Measurements from ENCODE around the gene NCOA4.
"Not testable (repeated sequence)": the region's sequence is repeated elsewhere in the genome, so short reads cannot be mapped to it uniquely, and the experiment has no call there.

NCOA4 gene

DNA sequence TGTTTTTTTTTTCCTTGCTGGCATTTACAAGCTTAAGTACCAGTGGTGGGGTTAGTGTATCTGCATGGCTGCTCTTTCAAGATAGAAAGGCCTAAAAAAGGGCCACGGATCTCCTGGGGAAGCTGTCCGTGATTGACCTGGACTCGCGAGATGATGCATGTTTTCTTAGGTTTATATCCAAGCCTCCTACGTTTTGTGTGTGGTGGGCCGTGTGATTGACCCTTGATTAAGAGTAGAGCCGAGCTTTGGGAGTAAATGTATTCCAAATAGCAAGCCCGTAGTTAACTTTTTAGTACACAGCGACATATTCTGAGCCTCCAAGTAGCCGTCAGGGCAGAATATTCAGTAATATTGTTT is 57.6 kb downstream of the NCOA4 start:
- H3K36me3 ChIP-seq (ENCODE audit: control insufficient read depth, insufficient read depth, low read length); H3K9me3 ChIP-seq (ENCODE audit: control insufficient read depth, low read length); H3K4me1 ChIP-seq; H3K9ac ChIP-seq; H3K27me3 ChIP-seq (ENCODE audit: control insufficient read depth, insufficient read depth, low read length): not testable (repeated sequence)
- H3K4me2 ChIP-seq (ENCODE audit: low read length) = peak overlapping the region; percentile 74
- peak overlapping the region; percentile 83 for H2AFZ ChIP-seq
- H3K4me3 ChIP-seq (ENCODE audit: low read depth, low read length) = peak overlapping the region; percentile 69
- peak overlapping the region; percentile 49 for H3K27ac ChIP-seq
- H3K79me2 ChIP-seq = peaks cover 32% of the 10 kb centered on the region

DNA sequence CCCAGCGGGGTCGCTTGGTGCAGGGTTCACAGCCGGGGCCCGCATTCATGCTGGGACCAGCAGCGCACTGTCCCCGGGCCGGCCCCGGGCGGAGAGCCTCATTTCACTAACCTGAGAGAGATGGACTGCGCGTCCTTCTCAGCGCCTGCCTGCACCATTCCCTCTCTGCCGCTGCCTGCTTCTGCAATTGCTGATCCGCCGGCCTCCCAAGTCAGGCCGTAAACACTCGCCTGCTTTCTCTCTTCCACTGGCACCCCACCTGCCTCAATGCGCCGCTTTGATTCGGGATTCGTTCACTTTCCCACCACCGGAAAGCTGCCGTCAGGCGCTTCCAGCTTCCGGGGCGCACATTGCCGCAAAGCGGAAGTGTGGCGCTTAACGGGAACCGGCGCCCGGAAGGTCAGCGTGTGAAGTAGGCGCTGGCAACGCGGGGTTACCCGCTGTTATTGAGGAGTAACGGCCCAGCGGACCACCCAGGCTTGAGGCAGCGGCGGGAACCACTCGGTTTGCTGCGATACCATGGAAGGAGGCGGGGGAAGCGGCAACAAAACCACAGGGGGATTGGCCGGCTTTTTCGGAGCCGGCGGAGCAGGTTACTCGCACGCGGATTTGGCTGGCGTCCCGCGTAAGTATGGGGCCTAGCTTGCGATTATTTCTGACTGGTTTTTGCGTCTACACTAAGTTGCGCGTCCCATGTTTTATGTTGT is 58.2 kb downstream of the NCOA4 start, which contains the start of gene TIMM23:
Gene TIMM23 (plus strand): TSS at position 384 of the 707 bp plus-strand sequence. CDS start 136 bp downstream, at position 520.
- Histone ChIP-seq H3K4me3 (ENCODE audit: low read depth, low read length) (peak within 1 kb of the TSS; percentile 69), H2AFZ (peak within 1 kb of the TSS; percentile 83), H3K9ac (peak within 1 kb of the TSS; percentile 1), H3K79me2 (peaks cover 33% of the 10 kb centered on the region), H3K4me2 (ENCODE audit: low read length) (peak within 1 kb of the TSS; percentile 74), H3K27ac (peak within 1 kb of the TSS; percentile 49)
- not testable (repeated sequence) for H3K9me3 ChIP-seq (ENCODE audit: control insufficient read depth, low read length); H3K27me3 ChIP-seq (ENCODE audit: control insufficient read depth, insufficient read depth, low read length); H3K36me3 ChIP-seq (ENCODE audit: control insufficient read depth, insufficient read depth, low read length); H3K4me1 ChIP-seq

DNA sequence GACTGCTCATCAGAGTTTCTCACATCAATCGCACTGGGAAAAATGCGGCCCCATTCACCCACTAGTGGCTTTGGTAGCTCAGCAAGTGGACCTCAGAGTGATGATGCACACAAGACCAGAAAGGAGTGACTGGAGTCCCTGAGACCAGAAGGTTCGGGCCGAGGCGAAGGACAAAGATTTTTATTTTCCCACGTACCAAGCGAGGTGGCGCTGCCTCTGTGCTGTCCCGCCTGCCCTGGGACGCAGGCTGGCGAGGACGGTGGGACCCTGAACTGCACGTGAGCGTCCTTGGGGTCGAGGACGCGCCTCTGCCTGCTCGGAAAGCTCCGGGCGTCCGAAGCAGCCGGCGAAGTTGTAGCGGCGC is 58.7 kb downstream of the NCOA4 start:
- Histone ChIP-seq H3K79me2 (peaks cover 33% of the 10 kb centered on the region), H3K4me2 (ENCODE audit: low read length) (peak overlapping the region; percentile 60), H3K4me3 (ENCODE audit: low read depth, low read length) (peak overlapping the region; percentile 69), H3K9ac (peak overlapping the region; percentile 1), H3K27ac (peak overlapping the region; percentile 49), H2AFZ (peak overlapping the region; percentile 83)
- H3K4me1 ChIP-seq; H3K27me3 ChIP-seq (ENCODE audit: control insufficient read depth, insufficient read depth, low read length); H3K9me3 ChIP-seq (ENCODE audit: control insufficient read depth, low read length); H3K36me3 ChIP-seq (ENCODE audit: control insufficient read depth, insufficient read depth, low read length): not testable (repeated sequence)

DNA sequence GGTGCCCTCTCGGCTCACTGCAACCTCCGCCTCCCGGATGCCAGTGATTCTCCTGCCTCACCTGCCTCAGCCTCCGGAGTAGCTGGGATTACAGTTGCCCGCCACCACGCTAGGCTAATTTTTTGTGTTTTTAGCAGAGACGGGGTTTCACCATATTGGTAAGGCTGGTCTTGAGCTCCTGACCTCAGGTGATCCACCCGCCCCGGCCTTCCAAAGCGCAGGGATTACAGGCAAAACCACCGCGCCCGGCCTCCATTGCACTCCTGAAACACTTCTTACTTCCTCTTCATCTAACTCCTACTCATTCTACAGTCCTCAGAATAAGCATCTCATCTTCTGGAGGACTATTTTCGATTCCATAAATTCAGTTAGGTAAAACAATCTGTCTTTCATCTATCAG is 59.4 kb downstream of the NCOA4 start:
- H3K4me3 ChIP-seq (ENCODE audit: low read depth, low read length); H3K9ac ChIP-seq; H3K9me3 ChIP-seq (ENCODE audit: control insufficient read depth, low read length); H3K27ac ChIP-seq; H3K4me1 ChIP-seq; H2AFZ ChIP-seq; H3K36me3 ChIP-seq (ENCODE audit: control insufficient read depth, insufficient read depth, low read length); H3K27me3 ChIP-seq (ENCODE audit: control insufficient read depth, insufficient read depth, low read length): not testable (repeated sequence)
- peak overlapping the region; percentile 60 for H3K4me2 ChIP-seq (ENCODE audit: low read length)
- peaks cover 33% of the 10 kb centered on the region for H3K79me2 ChIP-seq

DNA sequence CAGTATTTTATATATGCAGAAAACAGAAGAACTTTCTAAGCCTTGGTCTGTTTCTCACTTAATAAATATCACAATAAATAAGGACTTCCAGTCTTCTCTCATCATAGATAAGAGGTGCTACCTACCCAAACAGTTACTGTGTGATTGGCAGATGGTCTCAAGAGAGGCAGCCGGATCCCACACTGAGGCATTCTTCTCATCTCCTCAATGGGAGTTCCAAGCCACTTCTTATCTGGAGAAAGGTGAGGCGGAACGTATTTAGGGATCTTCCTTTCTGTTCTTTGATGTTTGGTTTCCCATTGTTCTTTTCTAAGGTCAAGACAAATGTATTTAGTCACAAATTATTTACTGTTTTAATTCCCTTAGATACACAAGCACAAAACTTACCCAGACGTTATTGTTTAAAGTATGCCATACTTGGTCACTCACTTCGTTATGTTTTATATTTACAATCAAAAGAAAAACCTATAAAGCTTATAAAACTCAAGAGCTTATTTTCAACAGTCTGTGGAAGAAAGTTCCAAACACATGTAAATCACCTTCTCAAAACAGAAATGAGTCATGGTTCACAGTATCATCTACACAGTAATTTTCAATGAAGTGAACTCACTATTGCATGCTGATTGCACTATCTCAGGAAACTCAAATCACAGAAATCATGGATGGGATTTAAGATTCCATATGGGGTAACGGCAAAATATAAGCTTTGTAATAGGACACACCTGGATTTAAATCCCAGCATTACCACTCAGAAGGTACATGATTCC is 67.6 kb downstream of the NCOA4 start:
- H3K27ac ChIP-seq; H3K9me3 ChIP-seq (ENCODE audit: control insufficient read depth, low read length); H3K9ac ChIP-seq; H3K4me2 ChIP-seq (ENCODE audit: low read length); H3K36me3 ChIP-seq (ENCODE audit: control insufficient read depth, insufficient read depth, low read length); H3K79me2 ChIP-seq; H3K27me3 ChIP-seq (ENCODE audit: control insufficient read depth, insufficient read depth, low read length); H3K4me3 ChIP-seq (ENCODE audit: low read depth, low read length); H3K4me1 ChIP-seq; H2AFZ ChIP-seq: not testable (repeated sequence)

DNA sequence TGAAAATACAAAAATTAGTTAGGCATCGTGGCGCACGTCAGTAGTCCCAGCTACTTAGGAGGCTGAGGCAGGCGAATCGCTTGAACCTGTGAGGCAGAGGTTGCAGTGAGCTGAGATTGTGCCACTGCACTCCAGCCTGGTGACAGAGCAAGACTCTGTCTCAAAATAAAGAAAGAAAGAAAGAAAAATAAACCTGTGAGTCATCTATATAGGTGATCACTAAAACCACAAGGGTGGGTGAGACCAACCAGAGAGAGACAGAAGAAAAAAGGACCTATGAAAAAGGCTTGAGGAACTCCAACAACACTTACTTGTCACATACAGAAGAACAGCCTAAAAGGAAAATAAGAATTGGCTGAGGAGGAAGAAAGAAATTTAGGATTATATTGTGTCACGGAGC is 72.5 kb downstream of the NCOA4 start:
- not testable (repeated sequence) for H3K27me3 ChIP-seq (ENCODE audit: control insufficient read depth, insufficient read depth, low read length); H3K4me3 ChIP-seq (ENCODE audit: low read depth, low read length); H3K9me3 ChIP-seq (ENCODE audit: control insufficient read depth, low read length); H3K4me2 ChIP-seq (ENCODE audit: low read length); H3K9ac ChIP-seq; H3K4me1 ChIP-seq; H3K27ac ChIP-seq; H2AFZ ChIP-seq; H3K36me3 ChIP-seq (ENCODE audit: control insufficient read depth, insufficient read depth, low read length); H3K79me2 ChIP-seq

DNA sequence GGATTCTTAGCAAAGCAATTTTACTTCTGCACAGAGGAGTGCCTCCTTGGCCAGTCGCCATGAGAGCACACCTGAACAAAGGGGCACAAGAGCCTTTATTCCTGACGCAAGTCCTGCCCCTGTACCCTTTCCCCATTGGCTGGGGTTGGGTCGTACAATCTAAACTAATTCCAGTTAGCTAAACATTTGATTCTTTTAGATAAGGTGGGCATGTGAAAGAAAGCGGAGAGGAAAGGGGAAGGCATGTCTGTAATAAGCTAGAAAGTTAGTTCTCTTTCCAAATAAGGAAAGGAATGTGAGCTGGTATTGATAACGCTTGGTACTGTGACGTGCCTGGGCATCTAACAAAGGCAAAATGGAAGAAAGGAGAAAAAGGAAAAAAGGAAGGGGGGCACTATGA is 73.8 kb downstream of the NCOA4 start:
- H2AFZ ChIP-seq; H3K9ac ChIP-seq; H3K4me3 ChIP-seq (ENCODE audit: low read depth, low read length); H3K9me3 ChIP-seq (ENCODE audit: control insufficient read depth, low read length); H3K36me3 ChIP-seq (ENCODE audit: control insufficient read depth, insufficient read depth, low read length); H3K4me1 ChIP-seq; H3K27ac ChIP-seq; H3K27me3 ChIP-seq (ENCODE audit: control insufficient read depth, insufficient read depth, low read length); H3K79me2 ChIP-seq; H3K4me2 ChIP-seq (ENCODE audit: low read length): not testable (repeated sequence)
